LHCN-M2 (cell line): ENCODE measurements around the gene C1orf174. TPM values are rescaled to one million over a fixed set of nuclear protein-coding genes. Genes with fewer than 3 reads are reported as not detected.
"Not testable (repeated sequence)": the region's sequence is repeated elsewhere in the genome, so short reads cannot be mapped to it uniquely, and the experiment has no call there.

Experiments
- DNase-seq: peaks from one replicate; pipeline ENCODE4 v3.0.0-alpha.2; 2012; ENCODE audit warnings: low read depth
- total RNA-seq: library from RNA; depleted of rRNA; stranded (reverse); fragments of >200 nt; gene quantifications from 2 replicates; pipeline ENCODE4 v1.2.3, GENCODE V29; 2014

Gene C1orf174
- total RNA-seq, 1 experiment from 2014 or later = 31.8 TPM

DNA sequence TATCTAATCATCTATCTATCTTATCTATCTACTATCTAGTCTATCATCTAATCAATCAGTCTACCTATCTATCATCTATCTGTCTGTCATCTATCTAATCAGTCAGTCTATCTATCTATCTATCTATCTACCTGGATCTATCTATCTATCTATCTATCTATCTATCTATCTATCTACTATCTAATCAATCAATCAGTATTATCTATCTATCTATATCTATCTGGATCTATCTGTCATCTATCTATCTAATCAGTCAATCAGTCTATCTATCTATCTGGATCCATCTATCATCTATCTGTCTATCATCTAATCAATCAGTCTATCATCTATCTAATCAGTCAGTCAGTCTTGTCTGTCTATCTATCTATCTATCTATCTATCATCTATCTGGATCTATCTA, 26.9 kb upstream of the C1orf174 start:
- no peak for DNase-seq

DNA sequence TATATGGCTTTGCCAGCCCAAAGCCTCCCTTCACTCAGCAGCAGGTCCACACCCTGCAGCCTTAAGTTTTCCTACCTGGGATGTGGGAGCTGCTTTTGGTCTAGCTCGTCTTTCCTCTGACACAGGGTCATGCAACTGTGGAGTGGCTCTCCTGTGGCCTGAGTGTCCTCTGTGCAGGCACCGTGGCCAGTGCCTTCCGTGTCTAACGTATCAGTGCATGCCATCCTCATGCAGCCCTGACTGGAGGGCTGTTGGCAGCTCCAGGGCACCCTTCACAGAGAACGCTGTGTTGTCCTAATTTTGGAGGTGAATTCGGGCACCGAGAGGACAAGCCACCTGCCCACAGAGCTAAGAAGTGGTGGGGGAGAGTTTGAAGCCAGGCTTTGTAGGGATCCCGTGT, 25.7 kb upstream of the C1orf174 start:
- DNase-seq = no peak

GRCh38 chr1:3925256-3925655, 25.2 kb upstream of the C1orf174 start:
- no peak for DNase-seq

DNA sequence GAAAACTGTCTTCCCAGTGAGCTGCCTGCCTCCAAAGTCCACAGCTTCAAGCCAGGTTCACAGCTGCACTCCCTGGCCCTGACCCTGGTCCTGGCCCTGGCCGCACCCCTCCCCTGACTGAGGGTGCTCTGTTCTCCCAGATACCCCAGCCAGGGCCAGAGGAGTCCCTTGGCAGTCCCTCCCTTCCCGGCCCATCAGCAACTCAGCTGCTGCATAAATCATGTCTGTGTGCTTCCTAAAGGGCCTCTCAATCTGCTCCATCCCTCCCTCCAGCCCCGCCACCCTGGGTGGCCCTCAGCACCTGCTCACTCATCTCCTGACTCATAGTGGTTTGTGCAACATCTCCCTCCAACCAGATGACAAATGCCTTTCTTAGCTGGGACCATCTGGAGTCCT, 24.8 kb upstream of the C1orf174 start:
- peak; percentile 56 for DNase-seq

- no peak for DNase-seq
Measured at GRCh38 chr1:3924186-3924824, 24.2 kb upstream of the C1orf174 start.

DNA sequence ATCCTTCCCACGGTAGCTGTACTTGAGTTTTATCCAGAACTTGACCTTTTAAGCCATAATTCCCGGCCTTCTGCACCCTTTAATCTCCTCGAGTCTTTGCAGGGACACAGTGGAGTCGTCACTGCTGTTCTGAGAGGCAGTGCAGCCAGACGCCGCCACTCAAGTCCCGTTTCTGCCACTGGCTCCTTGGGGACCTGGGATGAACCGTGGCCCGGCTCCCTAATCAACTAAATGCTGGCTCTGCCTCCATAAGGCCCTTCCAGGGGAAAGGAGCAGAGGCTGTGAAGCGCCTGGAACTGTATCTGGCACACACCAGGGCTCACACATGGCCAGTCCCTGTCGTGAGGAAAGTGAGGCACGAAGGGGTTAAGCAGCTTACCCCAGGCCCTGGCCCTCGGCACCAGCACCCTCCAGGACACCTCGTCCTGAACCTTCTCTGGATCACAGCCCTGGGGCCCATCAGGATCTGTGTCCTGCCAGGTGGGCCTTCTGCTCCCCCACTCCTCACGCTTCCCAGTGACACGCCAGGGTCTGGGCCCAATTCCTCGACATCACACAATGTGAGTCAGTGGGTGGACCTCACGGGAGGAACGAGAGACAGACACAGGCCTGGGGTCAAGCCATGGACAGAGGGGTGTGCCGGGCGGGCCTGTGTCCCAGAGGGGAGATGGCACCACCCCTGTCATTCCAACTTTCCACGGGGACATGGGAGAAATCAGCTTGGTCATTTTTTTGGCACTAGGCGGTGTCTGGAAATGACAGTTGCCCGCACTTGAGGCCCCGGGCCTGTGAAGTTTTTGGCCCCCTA, 23.5 kb upstream of the C1orf174 start:
- DNase-seq = no peak

DNA sequence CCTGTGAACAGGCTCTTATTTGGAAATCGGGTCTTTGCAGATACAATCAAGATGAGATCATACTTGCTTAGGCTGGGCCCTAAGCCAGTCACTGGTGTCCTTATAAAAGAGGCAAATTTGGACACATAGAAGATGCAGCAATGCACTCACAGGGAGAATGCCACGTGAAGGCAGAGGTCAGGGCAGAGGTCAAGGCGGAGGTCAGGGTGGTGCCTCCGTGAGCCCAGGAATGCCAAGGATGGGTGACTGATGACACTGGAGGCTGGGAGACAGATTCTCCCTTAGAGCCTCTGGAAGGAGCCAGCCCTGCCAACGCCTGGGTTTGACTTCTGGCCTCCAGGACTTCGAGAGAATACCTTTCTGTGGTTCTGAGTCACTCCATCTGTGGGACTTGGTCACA, 22.8 kb upstream of the C1orf174 start:
- no peak for DNase-seq

DNA sequence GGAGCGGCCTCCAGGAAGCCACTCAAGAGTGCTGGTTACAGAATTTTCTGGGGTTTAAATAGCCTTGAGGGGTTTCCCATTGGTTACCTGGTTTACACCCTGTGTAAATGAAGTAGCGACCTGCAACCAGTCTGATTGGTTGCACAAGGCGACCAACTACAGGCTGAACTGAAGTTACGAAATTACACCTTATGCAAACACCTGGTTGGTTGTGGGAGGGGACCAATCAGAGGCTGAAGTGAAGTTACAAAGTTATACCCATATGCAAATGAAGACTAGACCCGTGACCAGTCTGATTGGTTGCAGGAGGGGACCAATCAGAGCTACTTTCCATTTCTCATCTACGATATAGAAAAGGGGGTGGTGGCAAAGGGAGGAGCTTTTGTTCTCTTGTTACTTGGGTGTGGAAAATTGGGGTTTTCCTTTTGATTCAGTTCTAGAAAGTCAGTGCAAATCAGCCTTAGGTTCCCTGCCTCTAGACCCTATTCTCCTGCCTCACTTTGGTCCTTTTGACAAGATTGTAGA, 22.2 kb upstream of the C1orf174 start:
- DNase-seq = no peak

DNA sequence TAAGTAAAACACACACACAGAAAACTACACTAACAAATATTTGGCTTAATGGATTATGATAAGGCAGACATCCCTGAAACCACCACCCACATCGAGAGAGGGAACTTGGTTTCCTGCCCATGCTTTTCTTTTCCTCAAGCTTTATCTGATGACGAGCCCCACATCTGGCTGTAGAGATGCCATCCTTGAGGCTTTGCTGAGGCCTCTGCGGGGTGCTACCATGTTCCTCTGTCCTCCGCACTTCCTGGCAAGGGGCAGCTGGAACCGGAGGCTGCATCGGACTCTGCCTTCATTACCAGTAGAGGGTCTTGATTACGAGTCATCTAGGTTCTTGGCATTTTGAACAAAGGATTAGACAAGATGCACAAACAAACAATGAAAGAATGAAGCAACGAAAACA, 21.7 kb upstream of the C1orf174 start:
- DNase-seq = no peak

DNA sequence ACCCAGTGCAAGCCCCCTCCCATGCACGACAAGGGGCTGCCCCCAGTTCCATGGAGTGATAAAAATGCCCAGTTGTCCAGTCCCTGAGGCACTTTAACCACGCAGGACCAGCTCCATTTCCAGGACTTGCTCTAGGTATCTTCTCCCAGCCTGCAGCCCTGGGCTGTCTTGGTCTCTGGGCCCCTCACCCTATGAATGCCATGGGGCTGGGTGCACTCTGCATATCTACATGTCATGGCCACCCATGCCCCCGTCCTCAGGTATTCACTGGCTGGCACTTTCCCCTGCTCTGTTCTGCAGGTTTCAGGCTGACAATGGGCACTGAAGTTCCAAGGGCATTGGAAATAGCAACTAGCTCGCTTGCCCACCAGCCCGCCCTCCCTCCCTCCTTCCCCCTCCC, 19.6 kb upstream of the C1orf174 start:
- DNase-seq = no peak

- DNase-seq = no peak
Measured at GRCh38 chr1:3918966-3919611, 19.0 kb upstream of the C1orf174 start.

GRCh38 chr1:3918359-3918758, 18.3 kb upstream of the C1orf174 start:
- DNase-seq = not testable (repeated sequence)

GRCh38 chr1:3917761-3918160, 17.7 kb upstream of the C1orf174 start:
- DNase-seq = no peak

DNA sequence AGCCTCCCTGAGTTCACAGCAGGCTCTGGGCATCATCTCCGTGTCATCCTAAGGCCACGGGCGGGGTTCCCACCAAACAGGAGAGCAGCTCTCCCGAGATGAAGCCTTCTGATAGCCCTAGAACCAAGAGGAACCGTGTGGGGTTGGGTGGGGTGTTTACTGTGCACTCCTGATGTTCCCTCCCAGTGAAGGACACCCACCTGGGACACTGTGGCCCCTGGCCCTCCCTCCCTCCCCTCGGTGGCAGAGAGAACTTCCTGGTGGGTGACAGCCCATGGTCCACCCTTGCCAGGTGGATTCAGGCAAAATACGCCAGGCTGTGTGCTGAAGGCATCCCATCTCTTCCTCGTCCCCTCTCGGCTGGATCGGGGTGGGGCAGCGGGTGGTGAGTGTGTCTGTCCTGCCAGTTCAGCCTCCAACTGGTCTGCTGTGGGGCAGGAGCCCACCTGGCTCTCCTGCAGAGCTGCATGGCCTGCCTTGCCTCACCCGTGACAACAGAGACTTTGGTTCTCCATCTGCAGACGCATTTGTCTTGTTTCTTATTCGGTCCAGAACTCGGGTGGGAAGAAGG, 15.6 kb upstream of the C1orf174 start:
- no peak for DNase-seq

DNA sequence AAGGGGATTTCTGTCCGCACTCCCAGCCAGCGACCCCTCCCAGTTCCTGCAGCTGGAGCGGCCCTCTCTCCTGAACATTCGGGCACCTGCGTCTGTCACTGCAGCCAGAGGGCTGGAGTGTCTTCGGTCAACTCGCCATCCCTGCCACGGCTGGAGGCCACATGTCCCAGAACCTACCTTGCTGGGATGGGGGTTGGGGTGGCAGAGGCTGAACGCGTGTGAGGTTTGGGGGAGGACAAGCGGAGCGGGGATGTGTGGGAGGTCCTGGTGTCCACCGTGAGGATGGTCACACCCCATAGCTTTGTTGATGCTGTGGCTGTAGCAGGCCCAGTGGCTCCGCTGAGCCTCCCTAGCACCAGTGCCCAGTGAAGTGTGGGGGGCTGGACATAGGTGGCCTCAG, 14.8 kb upstream of the C1orf174 start:
- no peak for DNase-seq

DNA sequence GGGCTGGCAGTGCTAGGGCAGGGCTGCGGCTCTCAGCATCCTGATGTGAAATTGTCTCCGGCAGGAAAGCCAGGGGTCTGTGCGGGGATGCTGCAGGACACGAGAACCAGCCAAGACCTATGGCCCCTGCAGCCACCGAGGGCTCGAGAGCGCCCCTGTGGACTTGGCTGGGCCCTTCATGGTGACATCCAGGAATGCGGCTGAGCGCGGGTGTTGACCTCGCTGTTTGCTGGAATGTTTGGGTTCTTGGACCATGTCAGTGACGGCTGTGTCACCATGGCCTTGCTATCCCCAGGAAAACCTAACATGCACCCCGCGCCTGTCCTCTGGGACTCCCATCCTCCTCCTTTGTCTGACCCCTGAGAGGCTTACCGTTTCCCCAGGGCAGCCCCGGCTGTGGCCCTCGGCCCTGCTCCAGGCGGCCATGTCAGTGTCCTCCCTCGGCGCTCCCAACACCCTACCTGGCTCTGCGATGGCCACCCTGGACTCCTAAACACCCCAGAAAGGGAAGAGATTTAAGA, 14.3 kb upstream of the C1orf174 start:
- no peak for DNase-seq

DNA sequence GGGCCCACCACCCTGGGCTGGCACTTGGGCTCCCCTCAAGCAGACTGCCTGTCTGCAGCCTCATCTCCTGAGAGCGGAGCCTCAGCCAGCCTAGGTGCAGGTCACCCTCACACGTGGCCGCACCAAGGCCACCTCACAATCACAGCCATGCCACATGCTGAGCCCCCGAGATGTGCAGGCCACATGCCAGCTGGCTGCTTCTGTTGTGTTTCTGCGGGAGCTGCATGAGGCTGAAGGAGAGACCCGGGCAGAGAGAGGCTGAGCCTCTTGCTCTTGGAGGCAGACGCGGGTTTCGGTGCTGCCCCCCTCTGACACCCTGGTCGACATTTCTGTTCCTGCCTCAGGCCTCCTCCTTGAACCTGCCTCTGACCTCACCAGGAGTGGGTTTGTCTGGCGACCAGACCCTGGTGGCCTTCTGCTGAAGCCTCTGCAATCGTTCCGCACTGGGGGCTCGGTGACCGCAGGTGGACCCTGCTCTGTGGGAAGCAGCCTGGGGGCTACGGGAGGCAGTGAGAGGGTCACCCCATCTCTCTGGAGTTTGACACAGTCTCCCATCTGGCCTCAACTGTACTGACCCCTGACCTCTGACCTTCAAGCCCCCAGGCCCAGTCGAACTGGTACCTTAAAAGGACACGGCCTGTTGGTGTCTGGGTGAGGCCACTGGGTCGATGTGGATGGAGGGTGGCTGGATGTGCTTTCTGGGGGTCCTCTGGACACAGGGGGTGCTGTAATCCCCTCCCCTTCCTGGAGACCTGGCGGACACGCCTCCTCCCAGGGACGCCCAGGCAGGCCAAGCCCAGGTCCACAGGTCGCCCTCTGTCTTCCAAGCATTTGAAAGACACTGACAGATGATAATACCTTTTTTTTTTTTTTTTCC, 13.0 kb upstream of the C1orf174 start:
- DNase-seq = no peak

GRCh38 chr1:3911981-3912808, 12.1 kb upstream of the C1orf174 start:
- DNase-seq = no peak

DNA sequence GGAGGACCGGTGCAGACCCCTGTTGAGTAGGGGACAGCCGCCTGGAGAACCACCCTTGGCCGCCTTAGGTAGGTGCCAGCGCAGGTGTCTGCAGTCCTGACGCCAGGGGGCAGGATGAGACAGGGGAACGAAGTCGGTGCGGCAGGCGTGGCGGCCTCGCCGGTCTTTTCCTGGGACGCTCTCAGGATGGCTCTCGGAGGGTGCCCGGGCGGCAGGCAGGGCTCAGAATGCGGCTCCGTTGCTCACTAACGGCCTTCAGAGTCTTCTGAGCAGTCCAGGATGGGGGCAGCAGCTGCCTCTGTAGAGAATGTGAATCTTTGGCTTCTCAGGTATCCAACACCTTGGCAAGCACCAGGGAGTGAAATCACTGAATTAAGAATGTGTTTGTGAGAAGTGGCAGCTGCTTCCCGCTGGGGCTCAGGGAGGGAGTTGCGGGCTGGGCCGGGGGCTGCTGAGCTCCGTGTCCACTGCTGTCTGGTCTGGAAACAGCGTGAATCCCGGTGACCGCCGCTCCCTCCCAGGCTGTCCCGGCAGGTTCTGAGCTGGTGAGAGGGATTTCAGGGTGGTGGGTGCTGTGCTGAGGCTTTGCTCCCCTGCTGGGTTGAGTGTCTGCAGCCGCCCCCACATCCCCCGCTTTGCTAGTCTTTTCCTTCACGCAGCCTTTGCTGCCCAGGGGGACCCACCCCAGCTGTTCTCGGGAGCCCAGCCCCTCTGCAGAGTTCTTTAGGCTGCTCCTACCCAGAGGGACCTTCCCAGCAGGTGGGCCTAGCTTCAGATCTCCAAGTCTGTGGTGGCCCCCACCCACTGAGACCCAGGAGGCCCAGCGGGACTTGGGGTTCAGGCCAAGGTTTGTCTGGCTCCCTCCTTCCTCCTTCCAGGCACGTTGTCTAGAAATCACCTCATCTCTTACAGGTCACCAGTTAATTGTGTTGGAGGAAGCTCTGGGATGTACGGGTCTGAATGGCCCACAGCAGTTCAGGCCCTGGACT, 11.1 kb upstream of the C1orf174 start:
- no peak for DNase-seq
